HG02852 (cell line): ENCODE results near the gene KCNJ10.

Experiments
- ATAC-seq: cut with Tn5 transposase; IDR thresholded peaks from one replicate; pipeline ENCODE4 v1.9.1; 2021; ENCODE audit warnings: mild to moderate bottlenecking, moderate library complexity; ENCODE audit not compliant: unreplicated experiment

KCNJ10 gene

DNA sequence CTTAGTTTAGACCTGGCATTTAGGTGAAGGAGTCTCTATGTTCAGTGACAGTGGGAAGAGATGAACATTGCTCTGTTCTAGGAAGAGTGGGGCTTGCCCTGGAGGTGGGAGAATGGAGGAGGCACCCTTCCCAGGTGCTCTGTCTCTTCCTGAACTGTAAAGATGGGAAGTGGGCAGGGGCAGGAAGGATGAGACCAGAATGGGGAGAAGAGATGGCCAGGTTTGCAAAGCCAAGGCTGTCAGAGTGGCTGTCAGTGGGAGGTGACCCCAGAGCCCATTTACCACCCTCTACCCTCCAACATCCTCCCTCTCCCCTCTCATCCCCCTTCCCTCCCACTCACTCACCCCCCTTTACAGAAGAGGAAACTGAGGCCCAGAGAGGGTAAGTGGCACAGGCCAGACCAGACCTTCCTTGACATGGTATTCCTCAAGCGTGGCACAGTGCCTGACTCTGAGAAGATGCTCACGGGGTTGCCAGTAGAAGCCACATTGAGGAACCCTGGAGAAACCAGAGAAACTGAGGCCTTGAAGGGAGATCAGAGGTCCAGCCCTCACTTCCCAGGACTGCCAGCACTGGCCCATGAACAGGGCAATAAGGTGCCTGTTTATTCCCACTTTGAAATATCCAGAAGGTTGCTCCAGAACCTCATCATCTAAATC is 29.9 kb upstream of the KCNJ10 start:
- no peak for ATAC-seq

DNA sequence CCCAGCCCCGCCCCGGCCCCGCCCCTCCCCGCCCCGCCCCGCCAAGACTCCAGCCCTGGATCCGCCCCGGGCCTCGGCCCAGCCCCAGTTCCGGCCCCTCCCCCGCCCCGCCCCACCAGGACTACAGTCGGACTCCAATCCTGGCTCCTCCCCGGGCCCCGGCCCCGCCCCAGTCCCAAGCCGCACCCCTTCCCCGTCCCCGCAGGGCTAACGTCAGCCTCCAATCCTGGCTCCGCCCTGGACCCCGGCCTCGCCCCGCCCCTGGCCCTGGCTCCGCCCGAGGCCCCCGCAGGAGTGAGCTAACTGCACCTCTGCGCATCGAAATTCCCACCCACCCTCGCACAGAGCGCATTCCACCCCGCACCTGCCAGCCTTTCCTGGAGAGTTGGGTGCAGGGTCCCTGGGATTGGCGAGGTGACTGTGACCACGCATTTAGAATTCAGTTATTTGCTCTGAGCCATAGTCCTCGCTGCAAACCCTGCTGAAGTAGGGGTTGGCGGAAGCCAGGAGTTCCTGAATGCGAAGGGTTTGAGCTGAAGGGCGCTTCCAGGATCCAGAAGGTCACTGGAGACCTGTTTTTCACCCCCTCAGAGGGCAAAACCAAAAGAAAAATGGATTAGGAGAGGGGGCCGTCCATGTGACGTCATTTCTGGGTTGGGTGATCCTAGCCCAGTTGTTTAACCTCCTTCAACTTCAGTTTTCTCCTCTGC is 29.0 kb upstream of the KCNJ10 start:
- peak; percentile 83 for ATAC-seq

DNA sequence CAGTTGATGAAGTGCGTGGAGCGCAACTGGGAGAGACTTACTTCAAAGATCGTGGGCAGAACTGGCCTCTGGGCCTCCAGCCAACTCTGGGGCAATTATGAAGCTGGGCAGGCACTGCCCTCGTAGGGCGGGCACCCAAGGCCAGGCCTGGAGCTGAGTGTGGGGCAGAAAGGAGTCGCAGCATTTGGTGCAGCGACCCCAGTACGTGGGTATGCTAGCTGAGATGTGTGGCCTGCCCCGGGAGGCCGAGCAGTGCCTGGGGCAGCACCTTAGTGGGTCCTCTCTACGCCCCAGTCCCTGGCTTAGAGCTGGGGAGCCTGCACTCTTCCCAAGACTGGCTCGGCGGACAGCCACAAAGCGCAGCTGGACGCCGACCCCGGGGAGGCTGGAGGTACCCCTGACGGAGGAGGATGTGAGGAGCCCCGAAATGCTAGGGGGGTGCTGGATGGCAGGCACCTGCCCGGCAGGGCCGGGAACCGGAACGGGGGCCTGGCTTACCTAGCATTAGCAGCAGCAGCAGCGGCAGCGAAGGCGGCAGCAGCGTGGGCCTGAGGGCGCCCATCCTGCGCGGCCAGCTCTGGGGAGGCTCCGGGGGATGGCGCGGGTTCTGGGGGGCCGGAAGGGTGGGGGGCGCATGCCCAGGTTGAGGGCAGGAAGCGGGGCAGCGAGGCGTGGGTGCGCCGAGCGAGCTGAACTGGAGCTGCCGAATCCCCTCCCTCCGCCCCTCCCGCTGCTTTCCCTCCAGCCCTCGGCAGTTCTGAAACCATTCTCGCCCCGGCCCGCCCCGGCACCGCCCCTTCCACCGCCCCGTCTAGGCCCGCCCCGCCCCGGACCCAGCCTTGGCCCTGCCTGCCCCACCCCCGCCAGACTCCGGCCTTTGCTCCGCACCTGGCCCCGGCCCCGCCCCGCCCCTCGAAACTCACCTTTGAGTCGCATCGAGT is 28.2 kb upstream of the KCNJ10 start, which contains the start of gene IGSF8:
Gene IGSF8 (minus strand): TSS at position 709 of the 941 bp plus-strand sequence. CDS start 147 bp downstream, at position 562.
- ATAC-seq = peak; percentile 51

GRCh38 chr1:160097151-160097910 is 27.4 kb upstream of the KCNJ10 start:
- ATAC-seq = no peak

- no peak for ATAC-seq
These were observed 26.5 kb upstream of the KCNJ10 start for GRCh38 chr1:160096274-160097116.

DNA sequence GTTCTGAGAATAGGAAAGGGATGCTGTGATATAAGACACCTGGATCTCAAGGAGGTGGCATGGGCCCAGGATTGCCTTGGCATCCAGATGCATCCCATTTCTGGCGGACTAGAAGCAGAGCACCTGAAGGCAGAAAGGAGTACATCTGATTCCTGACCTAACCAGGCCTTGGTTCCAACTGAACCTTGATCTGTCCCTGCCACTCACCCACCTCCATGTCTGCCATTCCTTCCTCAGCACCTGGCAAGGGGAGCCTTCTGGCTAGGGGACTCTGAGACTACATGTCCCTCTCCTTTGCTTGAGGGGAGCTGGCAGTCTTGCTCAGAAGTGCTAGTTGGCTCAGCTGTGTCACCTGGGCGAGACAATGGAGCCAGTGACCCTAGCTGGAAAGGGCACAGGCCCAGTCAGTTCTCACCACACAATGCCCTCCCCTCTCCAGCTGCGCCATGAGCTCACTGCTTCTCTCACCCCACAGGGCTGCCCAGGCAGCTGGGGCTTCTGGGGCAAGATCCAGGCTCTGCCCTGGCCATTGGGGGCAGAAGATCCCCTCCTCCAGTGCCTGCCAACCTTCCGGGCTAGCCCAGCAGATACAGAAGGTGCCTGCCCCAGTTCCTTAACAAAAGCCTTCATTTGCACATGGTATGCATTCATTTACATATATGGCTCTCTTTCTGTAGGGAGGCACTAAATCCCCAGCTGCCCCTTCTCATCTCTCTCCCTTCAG is 25.6 kb upstream of the KCNJ10 start:
- ATAC-seq = no peak

DNA sequence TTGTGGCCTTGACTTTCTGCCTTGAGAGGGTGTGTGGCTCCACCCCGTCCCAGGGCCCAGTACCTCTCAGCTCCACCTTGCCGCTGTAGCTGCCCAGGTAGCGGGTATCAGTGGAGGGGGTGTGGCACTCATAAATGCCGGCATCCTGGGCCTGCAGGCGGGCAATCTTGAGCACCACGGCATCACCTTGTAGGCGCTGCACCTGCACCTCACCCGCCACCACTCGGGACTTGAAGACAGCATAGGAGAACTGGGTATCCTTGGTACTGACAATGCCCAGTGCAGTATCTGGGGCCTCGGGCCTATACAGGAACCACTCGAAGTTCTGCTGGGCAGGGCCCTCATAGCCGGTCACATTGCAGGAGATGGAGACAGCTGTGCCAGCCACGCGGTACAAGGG is 24.8 kb upstream of the KCNJ10 start:
- no peak for ATAC-seq

GRCh38 chr1:160094291-160094625 is 24.3 kb upstream of the KCNJ10 start:
- ATAC-seq = no peak

DNA sequence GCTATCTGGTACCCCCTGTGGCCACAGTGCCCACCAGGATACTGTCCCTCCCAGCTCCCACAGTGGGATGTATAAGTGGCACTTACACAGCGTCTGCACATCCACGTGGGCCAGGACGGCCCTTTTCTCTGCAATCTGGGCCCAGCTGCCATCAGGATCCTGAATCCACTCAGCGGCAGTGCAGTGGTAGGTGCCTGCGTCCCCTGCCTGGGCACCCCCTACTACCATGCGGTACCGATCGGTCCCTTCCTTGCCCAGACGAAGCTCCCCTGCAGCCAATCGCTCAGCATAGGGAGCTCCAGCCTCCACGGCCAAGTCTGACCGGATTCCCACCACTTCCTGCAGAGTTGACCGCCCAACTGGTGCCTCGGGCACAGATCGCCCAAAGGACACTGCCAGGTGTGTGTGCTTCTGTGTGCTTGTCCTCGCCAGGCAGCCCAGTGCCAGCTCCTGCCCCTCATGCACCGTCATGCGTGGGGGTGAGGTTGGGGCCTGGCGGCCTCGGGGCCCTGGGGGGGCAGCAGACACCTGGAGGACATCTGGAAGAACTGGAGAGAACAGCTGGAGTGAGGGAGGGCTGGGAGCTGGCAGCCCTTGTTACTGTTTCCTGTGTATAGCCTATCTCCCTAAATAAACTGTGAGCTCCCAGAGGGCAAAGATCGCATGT is 23.8 kb upstream of the KCNJ10 start:
- ATAC-seq = no peak

- ATAC-seq = no peak
These were observed 23.1 kb upstream of the KCNJ10 start for GRCh38 chr1:160093069-160093395.

GRCh38 chr1:160092366-160093068 is 22.6 kb upstream of the KCNJ10 start:
- no peak for ATAC-seq

- no peak for ATAC-seq
These were observed 21.8 kb upstream of the KCNJ10 start for GRCh38 chr1:160091666-160092223.

- no peak for ATAC-seq
These were observed 20.8 kb upstream of the KCNJ10 start for GRCh38 chr1:160090760-160091159.

GRCh38 chr1:160089883-160090282 is 19.9 kb upstream of the KCNJ10 start:
- ATAC-seq = no peak

DNA sequence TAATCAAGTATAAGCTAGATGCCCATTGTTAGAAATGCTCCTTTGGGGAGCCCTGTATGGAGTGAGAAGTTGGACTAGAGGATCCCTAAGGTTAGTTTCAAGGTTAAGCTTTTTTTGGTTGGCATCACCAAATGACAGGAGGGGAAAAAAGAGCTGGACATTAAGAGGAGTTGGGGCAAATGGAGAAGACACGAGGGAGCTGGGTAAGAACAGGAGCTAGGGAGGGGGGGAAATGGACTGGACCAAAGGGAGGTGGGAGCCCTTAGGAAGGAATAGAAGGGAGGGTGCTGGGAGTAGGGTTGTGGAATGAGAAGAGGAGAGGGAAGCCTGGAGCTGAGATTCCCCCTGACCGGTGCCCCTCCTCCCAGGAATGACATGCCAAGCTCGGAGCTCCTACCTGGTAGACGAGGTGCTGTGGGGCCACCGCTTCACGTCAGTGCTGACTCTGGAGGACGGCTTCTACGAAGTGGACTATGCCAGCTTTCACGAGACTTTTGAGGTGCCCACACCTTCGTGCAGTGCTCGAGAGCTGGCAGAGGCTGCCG is 17.2 kb upstream of the KCNJ10 start:
- ATAC-seq = no peak

DNA sequence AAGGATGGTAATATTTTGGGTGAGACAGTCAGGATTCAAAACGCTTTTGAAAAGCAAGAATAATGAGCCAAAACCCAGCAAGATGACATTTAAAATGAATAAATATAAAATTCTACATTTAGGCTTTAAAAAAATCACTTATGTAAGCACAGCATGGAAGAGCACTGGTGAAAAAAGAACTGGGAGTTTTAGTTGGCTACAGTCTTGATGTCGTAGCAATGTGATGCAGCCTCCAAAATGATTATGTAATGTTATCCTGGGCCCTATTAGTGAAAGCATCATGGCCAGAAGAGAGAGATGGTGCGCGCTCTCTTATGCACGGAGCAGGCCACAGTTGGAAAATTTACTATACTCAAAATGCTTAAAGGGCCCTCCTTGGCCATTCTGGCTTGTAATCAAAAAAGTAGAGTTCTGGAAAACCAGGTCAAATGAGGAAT is 16.5 kb upstream of the KCNJ10 start:
- ATAC-seq = no peak

GRCh38 chr1:160085686-160086455 is 15.9 kb upstream of the KCNJ10 start:
- ATAC-seq = no peak
